ENCODE measurements around the gene SORCS1.

- TF ChIP-seq, protein P1, sequence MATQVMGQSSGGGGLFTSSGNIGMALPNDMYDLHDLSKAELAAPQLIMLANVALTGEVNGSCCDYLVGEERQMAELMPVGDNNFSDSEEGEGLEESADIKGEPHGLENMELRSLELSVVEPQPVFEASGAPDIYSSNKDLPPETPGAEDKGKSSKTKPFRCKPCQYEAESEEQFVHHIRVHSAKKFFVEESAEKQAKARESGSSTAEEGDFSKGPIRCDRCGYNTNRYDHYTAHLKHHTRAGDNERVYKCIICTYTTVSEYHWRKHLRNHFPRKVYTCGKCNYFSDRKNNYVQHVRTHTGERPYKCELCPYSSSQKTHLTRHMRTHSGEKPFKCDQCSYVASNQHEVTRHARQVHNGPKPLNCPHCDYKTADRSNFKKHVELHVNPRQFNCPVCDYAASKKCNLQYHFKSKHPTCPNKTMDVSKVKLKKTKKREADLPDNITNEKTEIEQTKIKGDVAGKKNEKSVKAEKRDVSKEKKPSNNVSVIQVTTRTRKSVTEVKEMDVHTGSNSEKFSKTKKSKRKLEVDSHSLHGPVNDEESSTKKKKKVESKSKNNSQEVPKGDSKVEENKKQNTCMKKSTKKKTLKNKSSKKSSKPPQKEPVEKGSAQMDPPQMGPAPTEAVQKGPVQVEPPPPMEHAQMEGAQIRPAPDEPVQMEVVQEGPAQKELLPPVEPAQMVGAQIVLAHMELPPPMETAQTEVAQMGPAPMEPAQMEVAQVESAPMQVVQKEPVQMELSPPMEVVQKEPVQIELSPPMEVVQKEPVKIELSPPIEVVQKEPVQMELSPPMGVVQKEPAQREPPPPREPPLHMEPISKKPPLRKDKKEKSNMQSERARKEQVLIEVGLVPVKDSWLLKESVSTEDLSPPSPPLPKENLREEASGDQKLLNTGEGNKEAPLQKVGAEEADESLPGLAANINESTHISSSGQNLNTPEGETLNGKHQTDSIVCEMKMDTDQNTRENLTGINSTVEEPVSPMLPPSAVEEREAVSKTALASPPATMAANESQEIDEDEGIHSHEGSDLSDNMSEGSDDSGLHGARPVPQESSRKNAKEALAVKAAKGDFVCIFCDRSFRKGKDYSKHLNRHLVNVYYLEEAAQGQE (tag by site-specific recombination; IDR thresholded peaks at IDR 0.05): no peak
- no peak for TF ChIP-seq ZNF510 (tag by site-specific recombination; IDR thresholded peaks at IDR 0.05; ENCODE audit: insufficient replicate concordance)
- TF ChIP-seq CTCF (tag by site-specific recombination; IDR thresholded peaks at IDR 0.05): no peak
- TF ChIP-seq, protein P2, sequence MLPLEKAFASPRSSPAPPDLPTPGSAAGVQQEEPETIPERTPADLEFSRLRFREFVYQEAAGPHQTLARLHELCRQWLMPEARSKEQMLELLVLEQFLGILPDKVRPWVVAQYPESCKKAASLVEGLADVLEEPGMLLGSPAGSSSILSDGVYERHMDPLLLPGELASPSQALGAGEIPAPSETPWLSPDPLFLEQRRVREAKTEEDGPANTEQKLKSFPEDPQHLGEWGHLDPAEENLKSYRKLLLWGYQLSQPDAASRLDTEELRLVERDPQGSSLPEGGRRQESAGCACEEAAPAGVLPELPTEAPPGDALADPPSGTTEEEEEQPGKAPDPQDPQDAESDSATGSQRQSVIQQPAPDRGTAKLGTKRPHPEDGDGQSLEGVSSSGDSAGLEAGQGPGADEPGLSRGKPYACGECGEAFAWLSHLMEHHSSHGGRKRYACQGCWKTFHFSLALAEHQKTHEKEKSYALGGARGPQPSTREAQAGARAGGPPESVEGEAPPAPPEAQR (tag by site-specific recombination; IDR thresholded peaks at IDR 0.05): no peak
- TF ChIP-seq, protein P3, sequence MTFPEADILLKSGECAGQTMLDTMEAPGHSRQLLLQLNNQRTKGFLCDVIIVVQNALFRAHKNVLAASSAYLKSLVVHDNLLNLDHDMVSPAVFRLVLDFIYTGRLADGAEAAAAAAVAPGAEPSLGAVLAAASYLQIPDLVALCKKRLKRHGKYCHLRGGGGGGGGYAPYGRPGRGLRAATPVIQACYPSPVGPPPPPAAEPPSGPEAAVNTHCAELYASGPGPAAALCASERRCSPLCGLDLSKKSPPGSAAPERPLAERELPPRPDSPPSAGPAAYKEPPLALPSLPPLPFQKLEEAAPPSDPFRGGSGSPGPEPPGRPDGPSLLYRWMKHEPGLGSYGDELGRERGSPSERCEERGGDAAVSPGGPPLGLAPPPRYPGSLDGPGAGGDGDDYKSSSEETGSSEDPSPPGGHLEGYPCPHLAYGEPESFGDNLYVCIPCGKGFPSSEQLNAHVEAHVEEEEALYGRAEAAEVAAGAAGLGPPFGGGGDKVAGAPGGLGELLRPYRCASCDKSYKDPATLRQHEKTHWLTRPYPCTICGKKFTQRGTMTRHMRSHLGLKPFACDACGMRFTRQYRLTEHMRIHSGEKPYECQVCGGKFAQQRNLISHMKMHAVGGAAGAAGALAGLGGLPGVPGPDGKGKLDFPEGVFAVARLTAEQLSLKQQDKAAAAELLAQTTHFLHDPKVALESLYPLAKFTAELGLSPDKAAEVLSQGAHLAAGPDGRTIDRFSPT (tag by site-specific recombination; IDR thresholded peaks at IDR 0.05): no peak
- TF ChIP-seq ZNF394 (tag by site-specific recombination; IDR thresholded peaks at IDR 0.05; ENCODE audit: borderline replicate concordance): no peak
- no peak for TF ChIP-seq ZBTB1 (tag by site-specific recombination; IDR thresholded peaks at IDR 0.05)
- no peak for TF ChIP-seq ZNF138 (tag by site-specific recombination; IDR thresholded peaks at IDR 0.05; ENCODE audit: borderline replicate concordance)
- no peak for TF ChIP-seq TCF7L2 (IDR thresholded peaks at IDR 0.05; ENCODE audit: borderline replicate concordance, low read depth, low read length)
- TF ChIP-seq ZNF785 (tag by site-specific recombination; IDR thresholded peaks at IDR 0.05): no peak
Observed at GRCh38 chr10:106956216-106956915, 208.1 kb downstream of the SORCS1 start.

All from HEK293 (cell line).